SK-N-SH treated with all-trans-retinoic acid at 6 μM for 48 hours (cell line): ENCODE results near the gene ENO3.
"Not testable (repeated sequence)": the region's sequence is repeated elsewhere in the genome, so short reads cannot be mapped to it uniquely, and the experiment has no call there.

Source experiments
- BACH2 ChIP-seq: fragments of 250-450 bp; sonication (Bioruptor Pico); IDR thresholded peaks from 2 replicates; pipeline ENCODE4 v1.9.0; 2021; ENCODE audit warnings: mild to moderate bottlenecking, borderline replicate concordance
- ESRRG ChIP-seq: fragments of 250-450 bp; sonication (Bioruptor Pico); IDR thresholded peaks from 2 replicates; pipeline ENCODE4 v1.6.1; 2021; ENCODE audit warnings: mild to moderate bottlenecking
- ZFP3 ChIP-seq: fragments of 250-450 bp; sonication (Bioruptor Pico); IDR thresholded peaks from 2 replicates; pipeline ENCODE4 v1.5.0; 2020; ENCODE audit warnings: mild to moderate bottlenecking, moderate library complexity
- TF ChIP-seq, protein P1 (sequence below): fragments of 250-450 bp; sonication (Bioruptor Pico); IDR thresholded peaks from 2 replicates; pipeline ENCODE4 v1.8.0; 2020; ENCODE audit warnings: mild to moderate bottlenecking, moderate library complexity, borderline replicate concordance
- TF ChIP-seq, protein P2 (sequence below): fragments of 250-450 bp; sonication (Bioruptor Pico); IDR thresholded peaks from 2 replicates; pipeline ENCODE4 v1.5.0; 2020; ENCODE audit warnings: mild to moderate bottlenecking, moderate library complexity

DNA sequence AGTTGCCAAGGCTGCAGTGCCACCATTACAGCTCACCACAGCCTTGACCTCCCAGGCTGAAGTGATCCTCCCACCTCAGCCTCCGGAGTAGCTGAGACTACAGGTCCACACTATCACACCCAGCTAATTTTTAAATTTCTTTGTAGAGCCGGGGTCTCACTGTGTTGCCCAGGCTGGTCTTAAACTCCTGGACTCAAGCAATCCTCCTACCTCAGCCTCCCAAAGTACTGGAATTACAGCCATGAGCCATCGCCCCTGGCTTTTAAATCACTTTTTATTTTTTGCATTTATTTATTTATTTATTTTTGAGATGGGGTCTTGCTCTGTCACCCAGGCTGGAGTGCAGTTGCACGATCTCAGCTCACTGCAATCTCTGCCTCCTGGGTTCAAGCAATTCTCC lies 36.4 kb upstream of the ENO3 start:
- TF ChIP-seq ESRRG, BACH2, ZFP3 (CRISPR knock-in tag): not testable (repeated sequence)
- TF ChIP-seq, protein P1, sequence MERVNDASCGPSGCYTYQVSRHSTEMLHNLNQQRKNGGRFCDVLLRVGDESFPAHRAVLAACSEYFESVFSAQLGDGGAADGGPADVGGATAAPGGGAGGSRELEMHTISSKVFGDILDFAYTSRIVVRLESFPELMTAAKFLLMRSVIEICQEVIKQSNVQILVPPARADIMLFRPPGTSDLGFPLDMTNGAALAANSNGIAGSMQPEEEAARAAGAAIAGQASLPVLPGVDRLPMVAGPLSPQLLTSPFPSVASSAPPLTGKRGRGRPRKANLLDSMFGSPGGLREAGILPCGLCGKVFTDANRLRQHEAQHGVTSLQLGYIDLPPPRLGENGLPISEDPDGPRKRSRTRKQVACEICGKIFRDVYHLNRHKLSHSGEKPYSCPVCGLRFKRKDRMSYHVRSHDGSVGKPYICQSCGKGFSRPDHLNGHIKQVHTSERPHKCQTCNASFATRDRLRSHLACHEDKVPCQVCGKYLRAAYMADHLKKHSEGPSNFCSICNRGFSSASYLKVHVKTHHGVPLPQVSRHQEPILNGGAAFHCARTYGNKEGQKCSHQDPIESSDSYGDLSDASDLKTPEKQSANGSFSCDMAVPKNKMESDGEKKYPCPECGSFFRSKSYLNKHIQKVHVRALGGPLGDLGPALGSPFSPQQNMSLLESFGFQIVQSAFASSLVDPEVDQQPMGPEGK (CRISPR knock-in tag): not testable (repeated sequence)
- TF ChIP-seq, protein P2, sequence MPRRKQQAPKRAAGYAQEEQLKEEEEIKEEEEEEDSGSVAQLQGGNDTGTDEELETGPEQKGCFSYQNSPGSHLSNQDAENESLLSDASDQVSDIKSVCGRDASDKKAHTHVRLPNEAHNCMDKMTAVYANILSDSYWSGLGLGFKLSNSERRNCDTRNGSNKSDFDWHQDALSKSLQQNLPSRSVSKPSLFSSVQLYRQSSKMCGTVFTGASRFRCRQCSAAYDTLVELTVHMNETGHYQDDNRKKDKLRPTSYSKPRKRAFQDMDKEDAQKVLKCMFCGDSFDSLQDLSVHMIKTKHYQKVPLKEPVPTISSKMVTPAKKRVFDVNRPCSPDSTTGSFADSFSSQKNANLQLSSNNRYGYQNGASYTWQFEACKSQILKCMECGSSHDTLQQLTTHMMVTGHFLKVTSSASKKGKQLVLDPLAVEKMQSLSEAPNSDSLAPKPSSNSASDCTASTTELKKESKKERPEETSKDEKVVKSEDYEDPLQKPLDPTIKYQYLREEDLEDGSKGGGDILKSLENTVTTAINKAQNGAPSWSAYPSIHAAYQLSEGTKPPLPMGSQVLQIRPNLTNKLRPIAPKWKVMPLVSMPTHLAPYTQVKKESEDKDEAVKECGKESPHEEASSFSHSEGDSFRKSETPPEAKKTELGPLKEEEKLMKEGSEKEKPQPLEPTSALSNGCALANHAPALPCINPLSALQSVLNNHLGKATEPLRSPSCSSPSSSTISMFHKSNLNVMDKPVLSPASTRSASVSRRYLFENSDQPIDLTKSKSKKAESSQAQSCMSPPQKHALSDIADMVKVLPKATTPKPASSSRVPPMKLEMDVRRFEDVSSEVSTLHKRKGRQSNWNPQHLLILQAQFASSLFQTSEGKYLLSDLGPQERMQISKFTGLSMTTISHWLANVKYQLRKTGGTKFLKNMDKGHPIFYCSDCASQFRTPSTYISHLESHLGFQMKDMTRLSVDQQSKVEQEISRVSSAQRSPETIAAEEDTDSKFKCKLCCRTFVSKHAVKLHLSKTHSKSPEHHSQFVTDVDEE (CRISPR knock-in tag): not testable (repeated sequence)
